ENCODE results near the gene FRMPD4.

DNA sequence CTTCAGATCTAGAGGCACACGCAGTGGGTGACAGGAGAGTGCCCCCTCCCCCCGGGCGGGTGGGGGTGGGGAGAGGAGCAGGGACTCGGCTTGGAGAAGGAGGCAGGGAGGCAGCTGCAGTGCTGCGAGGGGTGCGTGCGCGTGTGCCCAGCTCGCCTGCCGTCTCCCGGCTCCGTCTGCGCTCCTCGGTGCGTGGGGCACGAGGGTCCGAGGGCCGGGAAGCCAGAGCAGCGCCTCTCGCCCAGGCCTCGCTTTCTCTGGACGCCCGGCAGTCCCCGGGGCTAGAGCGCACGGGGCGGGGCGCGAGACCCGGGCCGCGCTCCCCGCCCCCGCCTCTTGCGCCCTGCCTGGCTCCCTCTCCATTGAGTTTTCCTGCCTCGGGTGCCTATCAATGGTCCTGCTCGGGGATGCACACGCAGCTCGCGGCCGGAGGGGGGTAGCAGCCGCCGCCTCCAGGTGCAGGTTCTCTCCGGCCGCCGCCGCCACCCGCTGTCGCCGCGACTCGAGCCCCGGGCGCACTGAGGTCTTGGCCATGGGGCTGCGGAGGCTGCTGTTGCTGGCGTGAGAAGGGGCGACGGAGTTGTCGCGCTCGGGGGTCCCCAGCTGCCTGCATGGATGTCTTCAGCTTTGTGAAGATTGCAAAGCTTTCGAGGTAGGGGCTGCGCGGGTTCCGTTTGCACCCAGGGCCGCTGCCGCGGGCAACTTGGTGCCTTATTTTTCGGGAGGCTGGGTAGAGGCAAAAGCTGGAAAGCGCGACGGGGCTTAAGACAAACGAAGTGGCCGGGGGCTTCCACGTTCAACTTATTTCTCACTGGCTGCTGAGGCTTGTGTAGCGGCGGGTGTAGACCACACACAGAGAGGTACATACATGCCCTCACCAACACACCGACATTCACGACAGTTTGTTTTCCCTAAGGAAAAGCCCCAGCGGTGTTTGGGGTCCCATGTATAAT is at the start of gene FRMPD4:
- TF ChIP-seq, protein P1, sequence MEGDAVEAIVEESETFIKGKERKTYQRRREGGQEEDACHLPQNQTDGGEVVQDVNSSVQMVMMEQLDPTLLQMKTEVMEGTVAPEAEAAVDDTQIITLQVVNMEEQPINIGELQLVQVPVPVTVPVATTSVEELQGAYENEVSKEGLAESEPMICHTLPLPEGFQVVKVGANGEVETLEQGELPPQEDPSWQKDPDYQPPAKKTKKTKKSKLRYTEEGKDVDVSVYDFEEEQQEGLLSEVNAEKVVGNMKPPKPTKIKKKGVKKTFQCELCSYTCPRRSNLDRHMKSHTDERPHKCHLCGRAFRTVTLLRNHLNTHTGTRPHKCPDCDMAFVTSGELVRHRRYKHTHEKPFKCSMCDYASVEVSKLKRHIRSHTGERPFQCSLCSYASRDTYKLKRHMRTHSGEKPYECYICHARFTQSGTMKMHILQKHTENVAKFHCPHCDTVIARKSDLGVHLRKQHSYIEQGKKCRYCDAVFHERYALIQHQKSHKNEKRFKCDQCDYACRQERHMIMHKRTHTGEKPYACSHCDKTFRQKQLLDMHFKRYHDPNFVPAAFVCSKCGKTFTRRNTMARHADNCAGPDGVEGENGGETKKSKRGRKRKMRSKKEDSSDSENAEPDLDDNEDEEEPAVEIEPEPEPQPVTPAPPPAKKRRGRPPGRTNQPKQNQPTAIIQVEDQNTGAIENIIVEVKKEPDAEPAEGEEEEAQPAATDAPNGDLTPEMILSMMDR (IDR thresholded peaks at IDR 0.05; ENCODE audit: low read length), result no peak
- TF ChIP-seq EZH2 (optimal IDR thresholded peaks at IDR 0.05; ENCODE audit: low read depth, low read length), result no peak
- no peak for TF ChIP-seq EZH2phosphoT487 (IDR thresholded peaks at IDR 0.05; ENCODE audit: low read length)
